ENCODE measurements around the gene SPPL3.

DNA sequence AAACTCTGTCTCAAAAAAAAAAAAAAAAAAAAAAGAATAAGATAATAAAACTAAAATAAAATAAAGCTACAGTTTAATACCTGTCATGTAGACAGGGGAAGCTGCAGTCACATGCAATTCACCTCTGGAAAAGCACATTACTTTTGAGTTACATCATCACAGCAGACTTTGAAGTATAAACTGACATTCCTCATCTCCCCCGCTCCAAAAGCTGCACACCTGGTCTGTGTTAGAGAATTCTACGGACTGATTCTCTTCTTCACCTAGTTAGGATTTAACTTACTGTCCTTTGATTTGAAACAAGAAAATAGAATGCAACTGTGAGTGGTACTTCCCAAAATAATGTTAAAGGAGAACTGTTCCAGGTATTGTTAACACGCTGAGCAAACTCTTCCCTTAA lies 25.1 kb downstream of the SPPL3 start:
- TF ChIP-seq PRDM2 (tag by site-specific recombination; IDR thresholded peaks at IDR 0.05; ENCODE audit: borderline replicate concordance) (no peak), KLF9 (tag by site-specific recombination; IDR thresholded peaks at IDR 0.05; ENCODE audit: low read depth) (no peak), ZIC2 (tag by site-specific recombination; IDR thresholded peaks at IDR 0.05) (no peak), ZNF121 (tag by site-specific recombination; IDR thresholded peaks at IDR 0.05) (no peak), ZNF37A (tag by site-specific recombination; IDR thresholded peaks at IDR 0.05) (no peak), ZNF23 (tag by site-specific recombination; IDR thresholded peaks at IDR 0.05; ENCODE audit: borderline replicate concordance) (no peak)
- TF ChIP-seq, protein P1, sequence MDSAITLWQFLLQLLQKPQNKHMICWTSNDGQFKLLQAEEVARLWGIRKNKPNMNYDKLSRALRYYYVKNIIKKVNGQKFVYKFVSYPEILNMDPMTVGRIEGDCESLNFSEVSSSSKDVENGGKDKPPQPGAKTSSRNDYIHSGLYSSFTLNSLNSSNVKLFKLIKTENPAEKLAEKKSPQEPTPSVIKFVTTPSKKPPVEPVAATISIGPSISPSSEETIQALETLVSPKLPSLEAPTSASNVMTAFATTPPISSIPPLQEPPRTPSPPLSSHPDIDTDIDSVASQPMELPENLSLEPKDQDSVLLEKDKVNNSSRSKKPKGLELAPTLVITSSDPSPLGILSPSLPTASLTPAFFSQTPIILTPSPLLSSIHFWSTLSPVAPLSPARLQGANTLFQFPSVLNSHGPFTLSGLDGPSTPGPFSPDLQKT (IDR thresholded peaks at IDR 0.05; ENCODE audit: borderline replicate concordance, low read depth, low read length) = no peak

Data from HEK293 (cell line).